Fibroblast of the aortic adventitia (primary cell): ENCODE results near the gene C11orf58. TPM values are rescaled to one million over a fixed set of nuclear protein-coding genes. Genes with fewer than 3 reads are reported as not detected.

Source experiments
- DNase-seq: peaks from one replicate; pipeline ENCODE4 v3.0.0-alpha.2; 2010; ENCODE audit warnings: low read depth
- H3K4me3 ChIP-seq: 2 replicates; pipeline ENCODE4 v1.5.1; 2011; ENCODE audit warnings: low read depth, mild to moderate bottlenecking, control low read depth, low read length, moderate library complexity
- CTCF ChIP-seq: IDR thresholded peaks from 2 replicates; pipeline ENCODE4 v1.5.1; 2011; ENCODE audit warnings: mild to moderate bottlenecking, low read length, control low read depth, inconsistent platforms; ENCODE audit not compliant: insufficient read depth
- total RNA-seq: library from RNA; depleted of rRNA; stranded (reverse); fragments of >200 nt; gene quantifications from 2 replicates; pipeline ENCODE4 v1.2.3, GENCODE V29; 2012; ENCODE audit warnings: low replicate concordance

C11orf58 gene
- total RNA-seq, 1 donor, result 166 TPM

GRCh38 chr11:16773981-16774935, 35.8 kb downstream of the C11orf58 start:
- no peak for TF ChIP-seq CTCF
- no peak for DNase-seq
- H3K4me3 ChIP-seq, result no peak overlapping the region

GRCh38 chr11:16774936-16775613, 36.6 kb downstream of the C11orf58 start:
- DNase-seq, result no peak
- H3K4me3 ChIP-seq, result no peak overlapping the region
- no peak for TF ChIP-seq CTCF

- H3K4me3 ChIP-seq, result no peak overlapping the region
- no peak for TF ChIP-seq CTCF
- no peak for DNase-seq
Measured at GRCh38 chr11:16775614-16776283, 37.3 kb downstream of the C11orf58 start.

GRCh38 chr11:16776711-16777612, 38.5 kb downstream of the C11orf58 start:
- DNase-seq, result peak; percentile 74
- no peak overlapping the region for H3K4me3 ChIP-seq
- no peak for TF ChIP-seq CTCF

- no peak for DNase-seq
- no peak for TF ChIP-seq CTCF
- H3K4me3 ChIP-seq, result no peak overlapping the region
Measured at GRCh38 chr11:16777613-16777975, 39.1 kb downstream of the C11orf58 start.

- DNase-seq, result no peak
- no peak overlapping the region for H3K4me3 ChIP-seq
- no peak for TF ChIP-seq CTCF
Measured at GRCh38 chr11:16778286-16778685, 39.8 kb downstream of the C11orf58 start.
